Left kidney (tissue), 8 donors: ENCODE data around the gene VSIG1. TPM values are rescaled to one million over a fixed set of nuclear protein-coding genes. Genes with fewer than 3 reads are reported as not detected.

Experiments
- DNase-seq: peaks from one replicate; pipeline ENCODE4 v3.0.0-alpha.2; 2013
- long read RNA-seq, 8 donors: transcript quantifications; one replicate each; lab custom pipeline, GENCODE V29; 2026
- polyA plus RNA-seq: library from polyadenylated mRNA; unstranded; fragments of 120-200 nt; gene quantifications from one replicate; pipeline ENCODE4 v1.2.1, GENCODE V29; 2013; ENCODE audit not compliant: insufficient read length

VSIG1 gene
- 1.1 TPM for polyA plus RNA-seq
- long read RNA-seq, donor 1, partial matches to known transcripts: 0 of 2 reads
- long read RNA-seq, donor 1, other reads (novel, unspliced or antisense): 0 of 2 reads
- long read RNA-seq, donor 2, partial matches to known transcripts: 0 of 1 reads
- long read RNA-seq, donor 2, other reads (novel, unspliced or antisense): 0 of 1 reads
- long read RNA-seq, donor 3: 0 reads
- long read RNA-seq, donor 4: 0 reads
- long read RNA-seq, donor 5: 0 reads
- long read RNA-seq, donor 6: 0 reads
- long read RNA-seq, donor 7, partial matches to known transcripts: 0 of 2 reads
- long read RNA-seq, donor 7, other reads (novel, unspliced or antisense): 0 of 2 reads
- long read RNA-seq, donor 8: 0 reads

GRCh38 chrX:108044554-108045256, at the start of gene VSIG1:
TSS of gene VSIG1 (plus strand) at chrX:108045065. CDS start at chrX:108045131, 66 bp downstream.
- no peak for DNase-seq

GRCh38 chrX:107996124-107996523, 48.7 kb upstream of the VSIG1 start:
- DNase-seq: no peak

- no peak for DNase-seq
Observed at GRCh38 chrX:108000751-108001150, 44.1 kb upstream of the VSIG1 start.

GRCh38 chrX:108001218-108001814, 43.5 kb upstream of the VSIG1 start:
- DNase-seq: peak; percentile 15

- no peak for DNase-seq
Observed at GRCh38 chrX:108018656-108019381, 26.0 kb upstream of the VSIG1 start.

- DNase-seq: no peak
Observed at GRCh38 chrX:108019382-108019875, 25.4 kb upstream of the VSIG1 start.

GRCh38 chrX:108020631-108021030, 24.2 kb upstream of the VSIG1 start:
- no peak for DNase-seq

GRCh38 chrX:108022491-108023089, 22.3 kb upstream of the VSIG1 start:
- DNase-seq: no peak

GRCh38 chrX:108025376-108025775, 19.5 kb upstream of the VSIG1 start:
- no peak for DNase-seq

GRCh38 chrX:108025954-108026600, 18.8 kb upstream of the VSIG1 start:
- DNase-seq: no peak

GRCh38 chrX:108028854-108029253, 16.0 kb upstream of the VSIG1 start:
- no peak for DNase-seq

GRCh38 chrX:108029928-108030711, 14.7 kb upstream of the VSIG1 start:
- no peak for DNase-seq

GRCh38 chrX:108032944-108033343, 11.9 kb upstream of the VSIG1 start:
- no peak for DNase-seq

GRCh38 chrX:108033890-108034289, 11.0 kb upstream of the VSIG1 start:
- DNase-seq: no peak

- no peak for DNase-seq
Observed at GRCh38 chrX:108034725-108035124, 10.1 kb upstream of the VSIG1 start.

GRCh38 chrX:108036298-108036973, 8.4 kb upstream of the VSIG1 start:
- no peak for DNase-seq

GRCh38 chrX:108049649-108050048, 4.8 kb downstream of the VSIG1 start:
- no peak for DNase-seq

- no peak for DNase-seq
Observed at GRCh38 chrX:108053218-108053617, 8.4 kb downstream of the VSIG1 start.

- DNase-seq: no peak
Observed at GRCh38 chrX:108055546-108055945, 10.7 kb downstream of the VSIG1 start.

- no peak for DNase-seq
Observed at GRCh38 chrX:108059801-108060200, 14.9 kb downstream of the VSIG1 start.
